ENCODE measurements around the gene RPUSD1. TPM values are rescaled to one million over a fixed set of nuclear protein-coding genes. Genes with fewer than 3 reads are reported as not detected.
A peak's percentile ranks its signal among the peaks of the same experiment; 100 is the strongest.
"Not testable (repeated sequence)": the region's sequence is repeated elsewhere in the genome, so short reads cannot be mapped to it uniquely, and the experiment has no call there.

RPUSD1 gene
- total RNA-seq, 1 donor from 2014 or later: 14.2 TPM

GRCh38 chr16:759110-759910 lies 28.9 kb downstream of the RPUSD1 start:
- H3K27ac ChIP-seq: peak overlapping the region; percentile 76
- peak; percentile 89 for DNase-seq
- no peaks in the 10 kb centered on the region for H3K4me1 ChIP-seq
- ATAC-seq: peak; percentile 85
- no peaks in the 10 kb centered on the region for H3K27me3 ChIP-seq
- H3K4me3 ChIP-seq: no peak overlapping the region
- no peak for TF ChIP-seq CTCF (IDR thresholded peaks at IDR 0.05)
- intact Hi-C loops (cut with DNase I): no loop called here
- no peaks in the 10 kb centered on the region for H3K9me3 ChIP-seq
- no peaks in the 10 kb centered on the region for H3K36me3 ChIP-seq

- H3K4me1 ChIP-seq: no peaks in the 10 kb centered on the region
- no peaks in the 10 kb centered on the region for H3K27me3 ChIP-seq
Observed at GRCh38 chr16:756428-756827, 31.8 kb downstream of the RPUSD1 start.

GRCh38 chr16:754656-755055 lies 33.5 kb downstream of the RPUSD1 start:
- no peaks in the 10 kb centered on the region for H3K36me3 ChIP-seq
- TF ChIP-seq CTCF (IDR thresholded peaks at IDR 0.05): no peak
- intact Hi-C loops (cut with DNase I): no loop called here
- H3K4me3 ChIP-seq: no peak overlapping the region
- H3K4me1 ChIP-seq: no peaks in the 10 kb centered on the region
- DNase-seq (no peak), ATAC-seq (peak; percentile 45)
- no peak overlapping the region for H3K27ac ChIP-seq
- no peaks in the 10 kb centered on the region for H3K9me3 ChIP-seq
- no peaks in the 10 kb centered on the region for H3K27me3 ChIP-seq

More at GRCh38 chr16:756428-756827, 31.8 kb downstream of the RPUSD1 start:
- ATAC-seq: no peak
- TF ChIP-seq CTCF (IDR thresholded peaks at IDR 0.05): no peak
- no peak overlapping the region for H3K4me3 ChIP-seq
- no peak overlapping the region for H3K27ac ChIP-seq
- intact Hi-C loops (cut with DNase I): no loop called here
- H3K9me3 ChIP-seq: no peaks in the 10 kb centered on the region
- H3K36me3 ChIP-seq: no peaks in the 10 kb centered on the region
- DNase-seq: no peak

- intact Hi-C loops (cut with DNase I); H3K27ac ChIP-seq; H3K9me3 ChIP-seq; ATAC-seq; DNase-seq; H3K4me3 ChIP-seq; H3K27me3 ChIP-seq; H3K36me3 ChIP-seq; H3K4me1 ChIP-seq: not testable (repeated sequence)
Observed at GRCh38 chr16:754121-754607, 34.0 kb downstream of the RPUSD1 start.

- Histone ChIP-seq H3K4me3 (no peak overlapping the region), H3K27me3 (no peaks in the 10 kb centered on the region), H3K36me3 (no peaks in the 10 kb centered on the region), H3K9me3 (no peaks in the 10 kb centered on the region), H3K27ac (no peak overlapping the region), H3K4me1 (no peaks in the 10 kb centered on the region)
- ATAC-seq (no peak), DNase-seq (no peak)
- intact Hi-C loops (cut with DNase I): no loop called here
- no peak for TF ChIP-seq CTCF (IDR thresholded peaks at IDR 0.05)
Observed at GRCh38 chr16:752007-752312, 36.2 kb downstream of the RPUSD1 start.

- ATAC-seq: peak; percentile 72
- Histone ChIP-seq H3K4me3 (no peak overlapping the region), H3K4me1 (no peaks in the 10 kb centered on the region), H3K9me3 (no peaks in the 10 kb centered on the region), H3K27ac (no peak overlapping the region), H3K27me3 (no peaks in the 10 kb centered on the region), H3K36me3 (no peaks in the 10 kb centered on the region)
- peak; percentile 68 for DNase-seq
- intact Hi-C loops (cut with DNase I): no loop called here
- TF ChIP-seq CTCF (IDR thresholded peaks at IDR 0.05): no peak
Observed at GRCh38 chr16:751152-752006, 36.8 kb downstream of the RPUSD1 start.
